Fibroblast of pulmonary artery (primary cell): Measurements from ENCODE around the gene DISP2.

Experiments used
- DNase-seq: peaks from one replicate; pipeline ENCODE4 v3.0.0-alpha.2; 2010; ENCODE audit warnings: low read depth
- H3K4me3 ChIP-seq: replicated peaks from 2 replicates; pipeline ENCODE4 v1.5.1; 2011; ENCODE audit warnings: low read depth, mild to moderate bottlenecking, control low read depth, low read length, moderate library complexity
- CTCF ChIP-seq: IDR thresholded peaks from 2 replicates; pipeline ENCODE4 v1.5.1; 2011; ENCODE audit warnings: mild to moderate bottlenecking, control low read depth, low read length, inconsistent platforms; ENCODE audit errors: missing control alignments

Gene DISP2

GRCh38 chr15:40414816-40415215 lies 56.8 kb downstream of the DISP2 start:
- DNase-seq: no peak
- TF ChIP-seq CTCF: no peak
- H3K4me3 ChIP-seq: no peak overlapping the region

GRCh38 chr15:40415226-40415625 lies 57.2 kb downstream of the DISP2 start:
- TF ChIP-seq CTCF: no peak
- H3K4me3 ChIP-seq: no peak overlapping the region
- no peak for DNase-seq

GRCh38 chr15:40416056-40416455 lies 58.0 kb downstream of the DISP2 start:
- DNase-seq: no peak
- H3K4me3 ChIP-seq: no peak overlapping the region
- no peak for TF ChIP-seq CTCF

- H3K4me3 ChIP-seq: no peak overlapping the region
- no peak for DNase-seq
- TF ChIP-seq CTCF: no peak
Observed at GRCh38 chr15:40418126-40418525, 60.1 kb downstream of the DISP2 start.

GRCh38 chr15:40420071-40420713 lies 62.2 kb downstream of the DISP2 start:
- no peak overlapping the region for H3K4me3 ChIP-seq
- DNase-seq: no peak
- no peak for TF ChIP-seq CTCF

DNA sequence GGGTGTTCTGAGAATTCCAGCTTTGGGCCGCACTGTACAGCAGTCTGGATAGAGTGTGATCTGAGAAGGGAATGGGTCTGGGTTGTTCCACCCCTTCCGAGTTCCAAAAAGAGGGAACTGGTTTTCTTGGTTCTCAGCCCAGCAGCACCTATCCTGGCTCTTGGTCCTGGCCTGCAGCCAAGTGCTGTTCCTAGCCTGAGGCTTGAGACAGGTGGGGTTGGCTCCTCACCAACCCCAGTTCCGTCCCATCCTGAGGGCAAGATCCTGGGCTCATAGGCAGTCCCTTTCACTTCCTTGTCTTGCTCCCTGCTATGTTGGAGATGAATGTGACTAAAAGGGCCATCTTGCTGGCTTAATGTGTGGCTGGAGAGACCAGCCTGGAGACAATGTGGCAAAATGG lies 62.8 kb downstream of the DISP2 start:
- H3K4me3 ChIP-seq: no peak overlapping the region
- TF ChIP-seq CTCF: no peak
- DNase-seq: no peak
